HG02973 (cell line): Measurements from ENCODE around the gene HNRNPA2B1.
"Not testable (repeated sequence)": the region's sequence is repeated elsewhere in the genome, so short reads cannot be mapped to it uniquely, and the experiment has no call there.

Experiments used
- ATAC-seq: cut with Tn5 transposase; IDR thresholded peaks from one replicate; pipeline ENCODE4 v1.9.1; 2021; ENCODE audit warnings: moderate library complexity; ENCODE audit not compliant: unreplicated experiment

Gene HNRNPA2B1

DNA sequence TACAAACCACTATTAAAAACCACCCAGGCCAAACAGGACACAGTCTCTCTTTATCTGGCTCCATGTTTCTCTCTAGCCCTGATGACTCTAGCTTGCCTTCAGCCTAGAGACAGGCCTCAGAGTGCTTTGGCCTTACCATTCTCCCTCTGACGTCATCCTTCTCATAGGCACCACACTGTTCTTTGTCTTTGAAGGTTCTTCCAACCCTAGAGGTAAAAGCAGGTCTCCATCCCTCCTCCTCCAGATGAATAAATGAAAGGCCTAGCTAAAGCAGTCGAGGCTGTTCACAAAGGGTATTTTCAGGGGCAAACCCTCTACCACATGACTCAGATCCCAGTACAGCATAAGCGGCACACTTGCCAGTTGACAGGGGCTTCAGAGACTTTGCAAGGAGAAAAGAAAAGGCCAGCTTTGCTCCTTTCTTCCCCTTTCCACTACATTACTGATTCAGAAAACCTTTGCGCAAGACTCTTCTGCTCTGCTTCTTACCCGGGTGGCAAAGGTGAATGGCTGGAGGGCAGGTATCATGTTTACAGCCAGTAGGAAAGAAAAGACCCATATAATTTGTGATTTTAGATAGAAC lies 33.8 kb downstream of the HNRNPA2B1 start:
- peak; percentile 27 for ATAC-seq

DNA sequence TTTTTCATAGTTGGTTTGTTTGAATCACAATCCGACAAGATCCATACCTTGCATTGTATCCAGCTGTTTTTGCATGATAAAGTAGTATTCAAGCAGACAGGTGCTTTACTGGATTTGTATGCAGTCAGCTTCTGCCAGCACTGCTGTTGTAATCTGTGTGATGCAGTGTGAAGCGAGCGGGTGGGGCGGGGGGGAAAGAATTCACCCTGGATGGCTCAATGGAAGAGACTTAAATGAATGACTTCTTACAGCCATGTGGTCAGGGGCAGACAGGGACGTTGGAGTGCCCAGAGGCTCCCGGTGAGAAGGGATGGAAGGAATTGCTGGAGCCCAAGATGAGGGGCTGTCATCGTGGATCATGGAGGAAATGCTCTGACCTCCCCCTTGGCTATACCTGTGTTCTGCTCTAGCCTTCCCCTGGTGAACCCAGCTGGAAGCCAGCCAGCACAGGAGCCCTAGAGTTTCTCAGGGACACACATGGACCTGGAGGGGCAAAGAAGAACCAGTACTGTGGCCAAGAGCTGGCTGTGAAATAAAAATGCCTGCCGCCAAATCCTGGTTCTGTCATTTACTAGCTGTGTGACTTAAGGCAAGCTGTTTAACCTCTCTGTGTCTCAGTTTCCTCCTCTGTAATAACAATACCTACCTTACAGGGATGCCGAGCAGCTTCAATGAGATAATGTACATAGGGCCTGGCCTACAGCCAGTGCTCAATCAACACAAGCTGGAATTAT lies 34.4 kb downstream of the HNRNPA2B1 start:
- ATAC-seq, result no peak

DNA sequence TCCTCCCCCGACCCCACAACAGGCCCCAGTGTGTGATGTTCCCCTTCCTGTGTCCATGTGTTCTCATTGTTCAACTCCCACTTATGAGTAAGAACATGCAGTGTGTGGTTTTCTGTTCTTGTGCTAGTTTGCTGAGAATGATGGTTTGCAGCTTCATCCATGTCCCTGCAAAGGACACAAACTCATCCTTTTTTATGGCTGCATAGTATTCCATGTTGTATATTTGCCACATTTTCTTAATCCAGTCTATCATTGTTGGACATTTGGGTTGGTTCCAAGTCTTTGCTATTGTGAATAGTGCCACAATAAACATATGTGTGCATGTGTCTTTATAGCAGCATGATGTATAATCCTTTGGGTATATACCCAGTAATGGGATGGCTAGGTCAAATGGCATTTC lies 36.7 kb downstream of the HNRNPA2B1 start:
- ATAC-seq, result not testable (repeated sequence)

DNA sequence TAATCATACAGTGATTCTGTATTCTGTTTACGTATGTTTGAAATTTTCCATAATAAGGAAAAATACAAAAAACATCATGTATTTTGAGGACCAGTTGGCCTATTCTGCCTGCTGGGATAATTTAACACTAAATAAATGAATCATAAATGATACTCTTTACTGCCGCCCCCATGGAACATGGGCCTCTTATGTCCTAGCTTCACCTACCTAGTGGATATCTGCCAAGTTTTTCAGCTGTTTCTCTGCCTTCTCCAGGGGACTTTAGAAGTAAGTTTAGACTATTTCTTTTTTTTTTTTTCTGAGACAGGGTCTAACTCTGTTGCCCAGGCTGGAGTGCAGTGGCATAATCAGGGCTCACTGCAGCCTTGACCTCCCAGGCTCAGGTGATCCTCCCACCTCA lies 38.1 kb downstream of the HNRNPA2B1 start:
- ATAC-seq, result no peak

DNA sequence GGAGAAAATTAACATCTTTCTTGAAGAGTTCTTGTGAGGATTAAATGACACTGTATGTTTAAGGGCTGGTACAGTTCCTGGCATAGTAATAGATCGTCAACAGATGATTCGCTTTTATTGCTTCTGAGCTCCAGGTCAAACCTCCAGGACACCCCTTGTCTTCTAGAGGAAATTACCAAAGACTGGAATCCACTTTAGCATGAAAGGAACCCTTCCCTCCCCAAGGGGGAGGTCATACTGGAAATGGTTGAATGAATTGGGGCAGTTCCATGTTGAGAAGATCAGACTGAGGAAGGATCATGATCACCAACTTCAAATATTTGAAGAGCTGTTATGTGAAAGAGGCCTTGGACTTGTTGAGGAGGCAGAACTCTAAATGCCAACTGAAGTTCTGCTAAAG lies 39.6 kb downstream of the HNRNPA2B1 start:
- ATAC-seq, result no peak

GRCh38 chr7:26159243-26159642 lies 41.3 kb downstream of the HNRNPA2B1 start:
- no peak for ATAC-seq

- ATAC-seq, result no peak
Measured at GRCh38 chr7:26157520-26158105, 42.9 kb downstream of the HNRNPA2B1 start.

GRCh38 chr7:26156451-26157420 lies 43.8 kb downstream of the HNRNPA2B1 start:
- ATAC-seq, result no peak

GRCh38 chr7:26155531-26156375 lies 44.8 kb downstream of the HNRNPA2B1 start:
- no peak for ATAC-seq

- ATAC-seq, result no peak
Measured at GRCh38 chr7:26153823-26154783, 46.4 kb downstream of the HNRNPA2B1 start.

DNA sequence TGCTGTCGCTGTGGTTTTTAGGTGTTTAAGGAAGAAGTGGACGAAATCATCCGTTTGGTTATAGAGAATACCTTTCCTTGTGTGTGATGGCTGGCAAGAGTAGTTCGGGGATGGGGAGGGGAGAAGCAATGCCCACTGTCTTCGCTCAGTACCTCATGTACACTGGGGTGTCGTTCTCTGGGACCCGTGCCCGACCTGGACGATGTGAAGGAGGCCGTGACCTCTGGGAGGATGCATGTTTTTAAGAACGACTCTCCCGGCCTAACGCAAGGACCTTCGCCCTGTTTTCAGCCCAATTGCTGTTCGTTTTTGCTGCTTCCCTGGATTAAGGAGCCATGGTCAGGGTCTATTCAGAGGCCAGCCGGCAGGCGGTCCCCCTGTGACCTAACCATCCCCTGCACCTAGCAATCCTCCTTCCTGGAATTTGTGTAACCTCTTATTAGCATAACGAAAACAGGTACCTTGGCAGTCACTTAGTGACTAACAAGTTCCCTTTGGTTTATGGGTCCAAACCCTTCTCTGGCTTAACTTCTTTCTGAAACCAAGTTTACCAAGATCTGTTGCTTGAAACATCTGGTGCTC lies 47.2 kb downstream of the HNRNPA2B1 start:
- ATAC-seq, result no peak

DNA sequence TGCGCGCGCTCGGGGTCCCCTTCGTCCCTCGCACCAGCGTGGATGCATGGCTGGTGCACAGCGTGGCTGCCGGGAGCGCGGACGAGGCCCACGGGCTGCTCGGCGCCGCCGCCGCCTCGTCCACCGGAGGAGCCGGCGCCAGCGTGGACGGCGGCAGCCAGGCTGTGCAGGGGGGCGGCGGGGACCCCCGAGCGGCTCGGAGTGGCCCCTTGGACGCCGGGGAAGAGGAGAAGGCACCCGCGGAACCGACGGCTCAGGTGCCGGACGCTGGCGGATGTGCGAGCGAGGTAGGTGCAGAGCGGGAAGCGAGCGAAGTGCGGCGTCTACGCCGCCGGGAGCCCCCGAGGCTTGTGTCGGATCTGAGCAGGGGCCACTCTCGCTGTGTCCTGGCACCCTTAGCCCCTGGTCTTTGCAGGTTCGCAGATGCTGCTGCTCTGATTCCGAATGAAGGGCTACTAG lies 47.7 kb downstream of the HNRNPA2B1 start:
- ATAC-seq, result peak; percentile 14

DNA sequence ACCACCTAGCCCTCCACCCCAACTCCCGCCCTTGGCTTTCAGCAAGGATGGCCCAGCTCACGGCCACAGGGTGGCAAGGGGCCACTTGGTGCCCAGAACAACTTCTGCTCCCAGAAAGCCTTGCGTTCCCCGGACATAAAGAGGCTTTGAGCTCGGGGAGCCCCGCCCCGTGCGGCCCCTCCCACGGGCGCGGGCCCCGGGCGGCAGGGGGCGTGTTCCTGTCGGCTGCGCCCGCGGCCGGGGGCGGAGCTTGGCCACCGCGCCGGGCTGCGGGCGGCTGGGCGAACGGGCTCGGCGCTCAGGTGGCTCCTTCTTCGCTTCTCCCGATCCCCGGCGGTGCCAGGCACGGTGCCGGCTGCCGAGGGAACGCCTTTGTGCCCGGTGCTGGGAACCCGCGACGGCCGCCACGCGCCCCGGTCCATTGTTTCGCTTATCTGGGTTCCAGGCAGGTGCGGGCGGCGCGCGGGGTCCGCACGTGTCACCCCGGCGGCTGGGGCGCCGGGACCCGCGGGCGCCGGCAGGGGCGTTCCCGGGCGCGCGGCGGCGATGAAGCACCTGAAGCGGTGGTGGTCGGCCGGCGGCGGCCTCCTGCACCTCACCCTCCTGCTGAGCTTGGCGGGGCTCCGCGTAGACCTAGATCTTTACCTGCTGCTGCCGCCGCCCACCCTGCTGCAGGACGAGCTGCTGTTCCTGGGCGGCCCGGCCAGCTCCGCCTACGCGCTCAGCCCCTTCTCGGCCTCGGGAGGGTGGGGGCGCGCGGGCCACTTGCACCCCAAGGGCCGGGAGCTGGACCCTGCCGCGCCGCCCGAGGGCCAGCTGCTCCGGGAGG lies 48.4 kb downstream of the HNRNPA2B1 start, which contains the start of gene NFE2L3:
Gene NFE2L3, plus strand, starts transcription at position 246 of the 829 bp plus-strand sequence. Its CDS starts 301 bp downstream, at position 547.
- ATAC-seq, result peak; percentile 59

- ATAC-seq, result no peak
Measured at GRCh38 chr7:26151650-26151952, 48.9 kb downstream of the HNRNPA2B1 start.

DNA sequence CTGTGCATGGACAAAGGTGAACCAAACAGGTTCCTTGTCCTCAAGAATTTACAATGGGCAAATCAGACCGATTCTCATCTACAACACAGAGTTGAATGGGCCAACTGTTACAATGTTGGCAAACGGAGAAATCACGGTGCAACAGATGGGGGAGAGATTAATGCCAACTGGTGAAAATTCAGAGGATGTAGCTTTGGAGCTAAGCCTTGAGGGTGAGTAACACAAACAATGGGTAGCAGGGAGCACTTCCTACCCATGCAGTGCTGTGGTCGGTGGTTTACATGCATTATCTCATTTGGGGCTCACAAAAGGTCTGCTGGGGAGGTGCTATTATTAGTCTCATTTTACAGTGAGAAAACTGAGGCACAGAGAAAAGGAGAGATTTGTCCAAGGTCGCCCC lies 49.5 kb downstream of the HNRNPA2B1 start:
- no peak for ATAC-seq

DNA sequence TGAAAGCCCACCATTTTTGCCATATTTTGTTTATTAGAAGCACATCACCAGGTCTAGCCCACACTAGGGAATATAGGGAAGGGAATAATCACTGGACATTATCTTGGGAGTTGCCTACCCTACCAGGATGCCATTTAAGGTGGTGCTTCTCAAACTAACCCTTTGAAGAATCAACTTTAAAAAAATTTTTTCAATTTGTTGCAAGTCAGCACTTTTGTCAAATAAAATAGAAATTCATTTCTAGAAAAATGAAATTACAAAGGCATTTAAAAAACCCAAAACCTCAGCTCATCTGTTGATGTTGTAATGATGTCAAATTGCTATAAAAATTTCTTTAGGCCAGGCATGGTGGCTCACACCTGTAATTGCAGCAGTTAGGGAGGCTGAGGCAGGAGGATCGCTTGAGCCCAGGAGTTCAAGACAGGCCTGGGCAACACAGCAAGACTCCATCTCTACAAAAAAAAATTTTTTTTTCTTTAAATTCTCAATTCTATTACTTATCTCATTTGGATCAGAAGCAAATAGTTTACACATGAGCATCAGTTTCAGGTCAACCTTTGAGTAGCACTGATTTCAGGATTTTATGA lies 51.1 kb downstream of the HNRNPA2B1 start:
- no peak for ATAC-seq

DNA sequence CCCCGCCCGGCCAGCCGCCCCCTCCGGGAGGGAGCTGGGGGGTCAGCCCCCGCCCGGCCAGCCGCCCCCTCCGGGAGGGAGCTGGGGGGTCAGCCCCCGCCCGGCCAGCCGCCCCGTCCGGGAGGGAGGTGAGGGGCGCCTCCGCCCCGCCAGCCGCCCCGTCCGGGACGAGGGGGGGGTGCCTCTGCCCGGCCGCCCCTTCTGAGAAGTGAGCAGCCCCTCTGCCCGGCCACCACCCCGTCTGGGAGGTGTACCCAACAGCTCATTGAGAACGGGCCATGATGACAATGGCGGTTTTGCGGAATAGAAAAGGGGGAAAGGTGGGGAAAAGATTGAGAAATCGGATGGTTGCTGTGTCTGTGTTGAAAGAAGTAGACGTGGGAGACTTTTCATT lies 52.2 kb downstream of the HNRNPA2B1 start:
- not testable (repeated sequence) for ATAC-seq
